VCaP (cell line): ENCODE measurements around the gene MRPS35.

Source experiments
- H3K27ac ChIP-seq: fragments of 450-650 bp; 2 replicates; pipeline ENCODE4 v1.5.1; 2017
- TF ChIP-seq, protein P1 (sequence below): fragments of 450-650 bp; conservative IDR thresholded peaks from 2 replicates; pipeline ENCODE4 v1.5.1; 2017; ENCODE audit warnings: mild to moderate bottlenecking, moderate library complexity

Gene MRPS35

DNA sequence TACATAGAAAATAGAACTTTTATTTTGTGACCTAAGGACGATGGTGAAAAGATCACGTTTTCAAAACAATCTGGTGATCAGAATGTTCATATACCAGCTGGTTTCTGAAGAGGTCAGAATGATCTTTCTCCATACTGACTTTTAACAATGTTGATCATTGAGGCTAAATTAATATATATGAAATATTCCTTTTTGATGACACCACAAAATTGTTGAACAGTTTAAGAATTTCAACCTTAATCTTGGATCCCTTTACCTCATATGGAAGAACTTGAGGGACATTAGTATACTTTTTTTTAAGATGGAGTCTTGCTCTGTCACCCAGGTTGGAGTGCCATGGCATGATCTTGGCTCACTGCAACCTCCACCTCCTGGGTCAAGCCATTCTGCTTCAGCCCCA lies 17.2 kb upstream of the MRPS35 start:
- TF ChIP-seq, protein P1, sequence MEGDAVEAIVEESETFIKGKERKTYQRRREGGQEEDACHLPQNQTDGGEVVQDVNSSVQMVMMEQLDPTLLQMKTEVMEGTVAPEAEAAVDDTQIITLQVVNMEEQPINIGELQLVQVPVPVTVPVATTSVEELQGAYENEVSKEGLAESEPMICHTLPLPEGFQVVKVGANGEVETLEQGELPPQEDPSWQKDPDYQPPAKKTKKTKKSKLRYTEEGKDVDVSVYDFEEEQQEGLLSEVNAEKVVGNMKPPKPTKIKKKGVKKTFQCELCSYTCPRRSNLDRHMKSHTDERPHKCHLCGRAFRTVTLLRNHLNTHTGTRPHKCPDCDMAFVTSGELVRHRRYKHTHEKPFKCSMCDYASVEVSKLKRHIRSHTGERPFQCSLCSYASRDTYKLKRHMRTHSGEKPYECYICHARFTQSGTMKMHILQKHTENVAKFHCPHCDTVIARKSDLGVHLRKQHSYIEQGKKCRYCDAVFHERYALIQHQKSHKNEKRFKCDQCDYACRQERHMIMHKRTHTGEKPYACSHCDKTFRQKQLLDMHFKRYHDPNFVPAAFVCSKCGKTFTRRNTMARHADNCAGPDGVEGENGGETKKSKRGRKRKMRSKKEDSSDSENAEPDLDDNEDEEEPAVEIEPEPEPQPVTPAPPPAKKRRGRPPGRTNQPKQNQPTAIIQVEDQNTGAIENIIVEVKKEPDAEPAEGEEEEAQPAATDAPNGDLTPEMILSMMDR = no peak
- no peak overlapping the region for H3K27ac ChIP-seq

DNA sequence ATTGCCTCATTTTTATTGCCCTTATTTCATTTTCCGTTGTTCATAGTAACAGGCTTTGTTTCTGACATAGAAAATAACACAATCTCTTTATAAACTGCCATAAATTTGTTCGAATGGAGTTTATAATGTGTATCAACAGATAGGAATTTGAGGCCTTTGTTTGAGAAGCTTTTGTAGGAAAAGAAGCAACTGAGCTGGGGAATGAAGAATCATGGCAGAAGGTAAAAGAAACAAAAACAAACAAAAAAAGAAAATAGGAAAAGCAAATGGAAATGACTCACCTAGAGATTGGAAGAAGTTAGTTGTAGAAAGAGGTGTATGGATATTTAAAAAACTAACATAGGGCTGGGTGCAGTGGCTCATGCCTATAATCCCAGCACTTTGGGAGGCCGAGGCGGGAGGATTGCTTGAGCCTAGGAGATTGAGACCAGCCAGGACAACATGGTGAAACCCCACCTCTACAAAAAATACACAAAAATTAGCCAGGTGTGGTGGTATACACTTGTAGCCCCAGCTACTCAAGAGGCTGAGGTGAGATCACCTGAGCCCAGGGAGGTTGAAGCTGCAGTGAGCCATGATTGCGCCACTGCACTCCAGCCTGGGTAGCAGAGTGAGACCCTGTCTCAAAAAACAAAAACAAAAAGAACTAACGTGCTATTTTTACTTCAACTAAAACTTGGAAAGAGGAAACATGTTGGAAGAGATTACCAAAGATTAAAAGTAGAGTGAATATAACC lies 14.9 kb upstream of the MRPS35 start:
- TF ChIP-seq, protein P1 = no peak
- H3K27ac ChIP-seq = no peak overlapping the region

DNA sequence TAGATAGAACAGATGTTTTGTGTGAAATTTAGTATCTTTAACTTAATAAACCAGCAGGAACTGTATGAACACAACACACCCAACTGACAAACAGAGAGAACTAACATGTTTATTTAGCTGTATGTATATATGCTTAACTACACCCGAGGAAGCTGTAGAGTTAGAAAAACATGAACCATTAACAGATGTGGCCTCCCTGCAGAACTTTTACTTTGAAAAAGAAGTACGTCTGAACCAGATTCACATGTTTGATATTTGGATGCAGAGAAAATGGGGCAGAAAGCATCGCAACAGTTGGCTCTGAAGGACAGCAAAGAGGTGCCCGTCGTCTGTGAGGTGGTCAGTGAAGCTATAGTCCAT lies 14.4 kb upstream of the MRPS35 start, which contains the start of gene REP15:
TSS of gene REP15 (plus strand) at position 155 of the 360 bp plus-strand sequence. CDS start at position 271, 116 bp downstream.
- TF ChIP-seq, protein P1 = no peak
- H3K27ac ChIP-seq = no peak within 1 kb of the TSS

DNA sequence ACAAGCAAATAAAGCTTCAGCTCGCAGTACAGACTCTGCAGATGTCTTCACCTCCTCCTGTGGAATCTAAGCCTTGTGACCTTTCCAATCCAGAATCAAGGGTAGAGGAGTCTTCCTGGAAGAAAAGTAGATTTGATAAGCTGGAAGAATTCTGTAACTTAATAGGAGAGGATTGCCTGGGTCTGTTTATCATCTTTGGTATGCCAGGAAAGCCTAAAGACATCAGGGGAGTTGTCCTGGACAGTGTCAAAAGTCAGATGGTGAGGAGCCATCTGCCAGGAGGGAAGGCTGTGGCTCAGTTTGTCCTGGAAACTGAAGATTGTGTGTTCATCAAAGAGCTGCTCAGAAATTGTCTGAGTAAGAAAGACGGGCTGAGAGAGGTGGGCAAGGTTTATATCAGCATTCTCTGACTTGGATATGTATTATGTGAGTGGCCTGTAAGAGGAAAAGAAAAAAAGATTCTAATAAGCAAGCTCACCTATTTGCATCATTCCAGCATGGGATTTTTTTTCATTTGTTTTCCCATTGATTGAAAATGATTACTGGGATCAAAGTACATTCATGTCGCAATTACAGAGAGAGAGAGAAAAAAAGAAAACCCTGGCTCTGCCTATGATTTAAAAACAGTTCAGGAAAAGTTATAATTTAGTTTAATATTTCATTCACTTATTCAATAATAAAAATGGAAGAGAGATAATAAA lies 13.6 kb upstream of the MRPS35 start:
- no peak overlapping the region for H3K27ac ChIP-seq
- TF ChIP-seq, protein P1 = no peak

DNA sequence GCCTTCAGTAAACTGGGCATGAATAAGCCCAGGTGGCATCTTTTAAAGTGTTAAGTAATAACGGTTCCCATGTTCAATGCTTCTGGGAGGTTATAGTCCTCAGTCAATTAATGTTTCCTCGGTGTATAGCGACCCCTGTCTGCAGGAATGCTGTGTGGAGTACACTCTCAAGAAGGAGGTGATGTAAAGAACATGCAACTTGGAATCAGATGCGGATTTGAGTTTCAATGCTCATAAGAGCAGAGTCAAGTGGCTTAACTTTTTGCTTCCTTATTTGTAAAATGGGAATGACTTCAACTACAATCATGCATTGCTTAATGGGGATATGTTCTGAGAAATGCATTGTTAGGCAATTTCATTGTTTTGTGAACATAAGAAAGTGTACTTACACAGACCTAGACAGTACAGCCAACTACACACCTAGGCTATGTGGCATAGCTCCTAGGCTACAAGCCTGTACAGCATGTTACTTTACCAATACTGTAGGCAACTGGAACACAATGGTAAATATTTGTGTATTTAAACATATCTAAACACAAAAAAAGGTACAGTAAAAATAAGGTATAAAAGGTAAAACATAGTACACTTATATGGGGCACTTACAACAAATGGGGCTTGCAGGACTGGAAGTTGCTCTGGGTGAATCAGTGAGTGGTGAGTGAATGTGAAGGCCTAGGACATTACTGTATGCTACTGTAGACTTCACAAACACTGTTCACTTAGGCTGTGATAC lies 6.7 kb upstream of the MRPS35 start:
- TF ChIP-seq, protein P1 = peak; percentile 92
- no peak overlapping the region for H3K27ac ChIP-seq

DNA sequence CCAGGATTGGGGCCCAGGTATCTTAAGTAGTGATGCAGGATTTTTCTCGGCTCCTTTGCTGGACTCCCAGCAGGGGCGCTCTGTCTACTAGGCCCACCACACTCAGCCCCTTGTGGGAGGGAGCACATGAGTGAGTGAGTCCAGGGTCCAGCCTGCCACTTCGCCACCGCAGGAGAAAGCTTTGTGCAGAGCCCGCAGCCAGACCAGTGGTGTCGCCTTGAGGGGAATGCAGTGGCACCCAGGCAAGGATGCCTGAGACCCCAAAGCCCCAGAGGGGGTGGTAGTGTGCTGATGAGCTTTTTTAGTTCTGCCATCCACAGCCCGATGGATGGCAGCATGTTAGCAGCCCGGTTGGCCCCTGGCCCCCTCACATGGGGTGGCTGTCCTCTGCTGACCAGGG lies 5.4 kb upstream of the MRPS35 start:
- TF ChIP-seq, protein P1 = no peak
- H3K27ac ChIP-seq = no peak overlapping the region

DNA sequence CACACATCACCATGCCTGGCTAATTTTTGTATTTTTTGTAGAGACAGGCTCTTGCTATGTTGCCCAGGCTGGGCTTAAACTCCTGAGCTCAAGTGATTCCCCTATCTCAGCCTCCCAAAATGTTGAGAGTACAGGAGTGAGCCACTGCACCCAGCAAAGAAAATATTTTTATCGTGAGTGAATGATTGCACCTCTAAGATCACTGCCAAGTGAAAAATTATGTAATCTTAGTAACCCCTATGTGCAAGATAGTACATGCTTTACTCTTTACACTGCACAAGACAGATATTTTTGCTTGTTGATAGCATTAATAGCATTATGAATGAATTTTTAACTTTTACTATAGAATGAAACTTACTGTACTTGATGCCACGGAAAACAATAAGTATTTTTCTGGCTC lies 3.4 kb upstream of the MRPS35 start:
- H3K27ac ChIP-seq = no peak overlapping the region
- TF ChIP-seq, protein P1 = no peak
